Fibroblast of skin of right quadriceps (primary cell): ENCODE results near the gene MRPL49.

Source experiments
- DNase-seq: peaks from one replicate; pipeline ENCODE4 v3.0.0-alpha.2; 2013

The MRPL49 gene

DNA sequence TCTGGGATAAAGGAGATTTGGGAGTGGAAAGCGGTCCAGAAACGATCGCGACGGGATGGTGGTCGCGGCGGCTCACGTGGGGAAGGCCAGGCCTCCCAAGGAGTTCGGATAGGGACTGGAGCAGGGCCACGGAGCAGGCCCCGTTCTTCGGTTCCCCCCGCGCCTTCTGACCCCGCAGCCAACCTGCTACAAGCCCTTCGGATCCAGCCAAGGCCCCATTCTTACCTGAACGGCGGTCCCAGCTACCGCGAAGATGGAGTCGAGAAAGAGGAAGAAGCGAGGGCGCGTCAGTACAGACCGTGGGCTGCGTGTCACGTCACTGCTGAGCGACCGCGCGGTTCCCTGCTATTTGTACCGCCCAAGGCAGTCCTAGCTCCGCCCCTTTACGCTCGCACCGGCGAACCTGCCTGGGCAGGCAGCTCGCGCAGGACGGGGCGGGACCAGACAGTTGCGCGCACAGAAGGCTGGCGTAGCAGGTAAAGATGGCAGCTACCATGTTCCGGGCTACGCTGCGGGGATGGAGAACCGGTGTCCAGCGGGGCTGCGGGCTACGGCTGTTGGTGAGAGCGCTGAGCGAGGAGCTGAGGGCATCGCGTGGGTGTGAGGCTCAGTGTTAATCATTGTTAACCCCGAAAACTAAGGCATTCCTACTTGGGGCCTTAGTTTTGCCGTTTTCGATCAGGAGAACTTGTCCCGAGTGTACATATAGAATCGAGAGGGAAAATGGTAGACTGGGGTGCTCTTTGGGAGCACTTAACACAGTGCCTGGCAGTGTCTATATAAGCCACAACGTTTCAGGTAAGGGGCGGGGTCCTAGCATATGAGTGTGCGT is at the start of gene MRPL49, which contains the start of gene FAU:
Gene MRPL49, plus strand, starts transcription at position 457 of the 832 bp plus-strand sequence. Its CDS starts 26 bp downstream, at position 483.
Gene FAU, minus strand, starts transcription at position 270 of the 832 bp plus-strand sequence. CDS start 321 bp downstream, outside the sequence.
- peak; percentile 94 for DNase-seq

DNA sequence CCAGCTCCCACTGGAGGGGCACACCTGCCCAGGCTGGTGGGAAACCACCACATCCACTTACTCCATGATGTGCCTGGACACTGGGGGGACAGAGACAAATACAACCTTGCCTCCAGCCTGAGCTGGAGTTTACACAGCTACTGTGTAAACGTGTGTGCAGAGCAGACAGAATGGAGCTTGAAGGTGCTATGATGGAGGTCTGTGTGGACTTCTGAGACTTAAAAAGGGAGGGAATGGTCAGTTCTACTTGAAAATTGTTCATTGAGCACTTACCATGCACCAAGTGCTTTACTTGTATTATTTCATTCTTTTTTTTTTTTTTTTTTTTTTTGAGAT is 49.5 kb upstream of the MRPL49 start:
- DNase-seq, result no peak

DNA sequence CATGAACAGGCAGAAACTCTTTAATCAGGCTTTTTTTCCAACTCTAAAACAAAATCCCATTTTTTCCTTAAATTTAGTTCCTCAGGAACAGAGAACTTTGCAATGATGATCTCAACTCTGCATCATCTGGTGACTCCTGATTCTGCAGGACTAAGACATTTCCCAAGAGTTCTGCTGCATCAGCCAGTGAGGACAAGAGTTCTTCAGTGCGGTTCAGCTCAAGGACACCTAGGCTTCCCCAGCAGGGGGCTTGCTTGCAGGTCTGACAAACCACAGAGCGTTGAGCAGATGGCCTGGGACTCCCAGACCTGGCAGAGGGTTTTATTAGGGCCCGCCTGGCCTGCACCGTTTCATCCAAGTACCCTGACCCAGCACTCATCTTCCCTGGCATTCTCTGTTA is 44.7 kb upstream of the MRPL49 start:
- no peak for DNase-seq

DNA sequence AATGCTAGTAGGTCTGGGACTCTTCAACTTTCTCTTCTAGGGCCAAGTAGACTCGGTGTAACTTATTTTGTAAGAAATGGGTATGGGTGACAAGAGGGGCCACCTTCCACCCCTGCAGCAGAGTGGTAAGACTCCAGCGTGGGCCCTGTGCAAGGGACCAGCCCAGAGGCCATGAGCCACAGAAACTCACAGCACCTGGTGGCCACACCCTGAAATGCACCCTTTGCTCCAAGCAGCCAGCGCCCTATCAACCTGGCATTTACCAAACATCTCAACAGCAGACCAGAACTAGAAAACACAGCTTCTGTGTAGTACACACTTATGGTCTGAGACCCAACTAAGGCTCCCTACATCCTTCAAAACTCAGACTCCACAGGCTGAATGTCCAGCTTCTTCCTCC is 44.0 kb upstream of the MRPL49 start:
- DNase-seq, result peak; percentile 13

DNA sequence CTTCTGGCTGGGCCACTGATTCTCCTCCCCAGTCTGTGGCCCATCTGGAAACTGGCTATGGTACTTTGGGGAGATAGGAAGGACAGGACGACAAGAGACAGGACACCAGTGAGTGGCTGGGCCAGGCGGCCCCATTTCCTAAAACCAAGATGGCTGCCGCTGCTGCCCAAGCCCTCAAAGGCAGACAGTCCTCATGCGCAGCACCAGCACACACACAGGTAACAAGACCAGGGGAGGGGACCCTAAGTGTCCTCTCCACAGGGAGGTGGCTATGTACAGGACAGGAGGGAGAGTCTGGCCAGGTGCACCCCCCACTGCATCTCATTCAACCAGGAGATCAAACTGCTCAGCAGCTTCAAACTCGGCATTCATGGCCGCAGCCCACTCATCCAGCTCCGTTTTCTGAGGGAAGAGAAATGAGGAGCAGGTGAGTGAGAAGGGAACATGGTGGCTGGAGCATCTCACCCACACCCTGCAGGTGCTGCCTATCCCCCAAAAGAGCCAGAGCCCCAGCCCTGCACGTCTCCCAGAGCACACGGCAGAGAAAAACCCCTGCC is 43.3 kb upstream of the MRPL49 start:
- no peak for DNase-seq

DNA sequence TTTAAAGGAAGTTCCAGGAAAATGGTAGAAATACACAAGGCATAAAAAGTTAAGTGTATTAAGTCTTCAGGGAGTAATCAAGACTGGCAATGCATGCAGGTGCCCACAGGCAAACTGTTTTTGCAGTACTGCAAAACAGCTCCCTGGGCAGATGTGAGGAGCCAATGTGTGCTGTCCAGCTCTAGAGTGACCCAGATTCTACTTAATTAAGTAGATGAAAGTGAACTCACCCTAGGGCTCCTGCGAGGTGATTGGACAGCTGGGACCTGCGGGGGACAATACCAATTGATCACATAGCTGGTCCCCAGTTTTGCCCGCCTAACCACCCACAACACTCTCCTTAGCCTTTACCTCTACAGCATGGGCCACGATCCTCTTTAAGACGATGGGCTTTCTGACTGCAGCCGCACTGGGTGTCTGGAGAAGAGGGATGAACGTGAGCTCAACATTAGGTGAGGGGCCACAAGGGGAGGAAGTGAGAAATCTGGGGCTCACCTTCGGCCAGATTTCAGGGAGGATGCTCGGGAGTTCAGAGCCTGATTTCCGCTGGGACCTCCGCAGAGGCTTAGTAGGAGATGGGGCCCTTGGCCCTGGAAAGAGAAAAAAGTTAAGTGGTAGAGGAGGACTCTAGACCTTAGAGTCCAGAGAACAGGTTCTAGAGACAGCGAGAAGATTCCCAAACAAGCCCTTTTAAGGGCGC is 38.8 kb upstream of the MRPL49 start:
- no peak for DNase-seq

DNA sequence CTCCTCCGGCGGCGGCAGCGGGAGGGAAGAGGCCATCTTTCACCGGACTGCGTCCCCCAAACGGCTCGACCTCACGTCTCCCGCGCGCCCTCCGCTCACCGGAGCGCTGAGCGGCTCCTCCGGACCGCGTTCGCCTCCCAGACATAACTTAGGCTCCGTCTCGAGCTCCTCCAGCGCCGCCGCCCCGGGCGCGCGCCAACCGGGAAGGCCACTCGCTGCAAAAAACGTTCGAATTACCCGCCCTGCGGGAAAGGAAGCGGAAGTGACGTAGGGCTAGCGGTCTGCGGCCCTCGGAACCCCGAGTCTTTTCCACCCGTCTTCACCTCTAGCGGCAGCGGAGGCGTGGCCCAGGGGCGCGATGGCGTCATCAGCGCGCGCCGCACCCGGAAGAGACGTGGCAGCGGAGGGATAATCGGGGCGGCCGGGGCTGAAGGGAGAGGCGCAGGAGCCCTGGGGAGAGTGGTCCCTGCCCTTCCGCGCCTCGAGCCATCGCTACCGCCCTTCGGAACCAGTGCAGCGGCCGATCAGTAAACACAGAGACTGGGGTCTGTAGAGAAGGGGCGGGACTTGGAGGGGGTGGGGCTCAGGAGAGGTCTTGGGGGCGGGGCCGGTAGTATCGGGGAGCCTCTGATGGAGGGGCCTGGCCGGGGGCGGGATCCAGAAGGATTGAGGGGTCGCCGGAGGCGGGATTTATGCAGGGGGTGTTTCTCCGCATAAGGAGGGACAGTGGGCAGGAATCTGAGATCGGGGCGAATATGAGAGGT is 38.1 kb upstream of the MRPL49 start, which contains the start of the genes CDCA5 and ZFPL1:
Gene CDCA5, minus strand, starts transcription at position 207 of the 764 bp plus-strand sequence. Its CDS starts 62 bp downstream, at position 145.
Gene ZFPL1, plus strand, starts transcription at position 389 of the 764 bp plus-strand sequence. CDS start 477 bp downstream, outside the sequence.
- DNase-seq, result peak; percentile 97

DNA sequence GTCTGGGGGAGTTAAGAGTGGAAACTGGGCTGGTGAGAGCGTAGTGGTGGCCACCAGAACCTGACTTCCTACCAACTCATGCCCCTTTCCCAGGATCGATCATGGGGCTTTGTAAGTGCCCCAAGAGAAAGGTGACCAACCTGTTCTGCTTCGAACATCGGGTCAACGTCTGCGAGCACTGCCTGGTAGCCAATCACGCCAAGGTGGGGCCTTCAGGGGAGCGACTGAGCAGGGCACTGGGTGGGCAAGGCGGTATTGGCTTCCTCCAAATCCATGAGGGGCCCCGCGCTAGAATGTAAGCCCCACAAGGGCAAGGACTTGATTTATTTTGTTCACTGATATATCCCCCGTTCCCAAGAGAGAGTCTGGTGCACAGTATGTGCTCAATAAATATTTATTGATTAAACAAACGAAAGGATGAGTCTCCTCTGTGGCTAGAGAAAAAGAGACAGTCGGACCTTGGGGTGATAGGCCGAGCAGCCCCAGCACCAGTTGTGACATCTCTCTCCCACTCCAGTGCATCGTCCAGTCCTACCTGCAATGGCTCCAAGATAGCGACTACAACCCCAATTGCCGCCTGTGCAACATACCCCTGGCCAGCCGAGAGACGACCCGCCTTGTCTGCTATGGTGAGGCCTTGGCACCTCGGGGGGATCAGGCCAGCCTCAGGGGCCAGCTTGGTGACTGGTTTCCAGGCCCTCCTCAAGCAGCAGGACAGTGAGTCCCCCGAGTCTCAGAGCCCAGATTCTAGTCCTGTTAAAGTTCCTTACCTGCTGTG is 37.3 kb upstream of the MRPL49 start:
- DNase-seq, result no peak

DNA sequence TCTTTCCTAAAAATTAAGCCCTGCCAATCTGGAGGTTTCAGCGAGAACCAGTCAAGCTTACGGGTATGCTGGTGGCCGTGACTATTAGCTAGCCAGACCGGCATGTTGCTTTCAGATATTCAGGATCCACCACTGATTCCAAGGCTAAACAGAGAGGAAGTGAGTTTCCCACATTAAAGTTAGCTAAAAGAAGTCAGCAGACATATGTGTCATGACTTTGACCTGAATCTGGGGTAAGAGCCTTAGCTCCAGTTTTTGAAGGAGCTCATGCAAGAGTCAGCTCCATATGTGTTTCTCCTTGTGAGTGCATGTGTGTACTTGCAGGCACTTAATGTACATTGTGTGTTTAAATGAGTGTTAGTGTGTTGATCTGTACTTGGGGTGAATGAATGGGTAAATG is 36.7 kb upstream of the MRPL49 start:
- DNase-seq, result no peak

DNA sequence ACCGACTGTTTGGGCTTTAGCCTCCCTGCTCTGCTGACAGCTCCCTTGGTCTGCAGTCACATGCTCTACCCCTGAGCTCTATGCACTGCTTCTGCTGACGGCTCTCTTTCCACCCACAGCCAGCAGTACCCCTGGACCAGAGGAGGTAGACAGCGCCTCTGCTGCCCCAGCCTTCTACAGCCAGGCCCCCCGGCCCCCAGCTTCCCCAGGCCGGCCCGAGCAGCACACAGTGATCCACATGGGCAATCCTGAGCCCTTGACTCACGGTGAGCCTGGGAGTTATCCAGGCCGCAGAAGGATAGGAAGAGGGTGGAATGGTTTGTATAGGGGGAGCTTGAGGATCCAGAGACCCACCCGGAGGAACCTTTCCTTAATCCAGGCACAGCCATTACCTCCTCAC is 35.3 kb upstream of the MRPL49 start:
- DNase-seq, result no peak

DNA sequence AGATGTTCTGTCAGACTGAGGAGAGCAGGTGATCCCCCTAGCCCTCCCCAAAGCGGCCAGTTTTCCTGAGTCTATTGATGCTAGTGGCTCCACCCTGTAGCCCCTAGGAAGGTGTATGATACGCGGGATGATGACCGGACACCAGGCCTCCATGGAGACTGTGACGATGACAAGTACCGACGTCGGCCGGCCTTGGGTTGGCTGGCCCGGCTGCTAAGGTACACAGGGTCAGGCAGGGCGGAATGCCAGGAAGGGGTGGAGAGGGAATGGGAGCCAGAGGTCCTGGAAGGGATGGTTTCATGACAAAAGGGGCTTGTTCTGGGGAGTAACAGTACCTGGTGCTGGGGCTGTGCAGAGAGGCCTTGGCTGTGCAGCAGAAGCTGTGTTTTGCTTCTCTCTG is 34.9 kb upstream of the MRPL49 start:
- no peak for DNase-seq

DNA sequence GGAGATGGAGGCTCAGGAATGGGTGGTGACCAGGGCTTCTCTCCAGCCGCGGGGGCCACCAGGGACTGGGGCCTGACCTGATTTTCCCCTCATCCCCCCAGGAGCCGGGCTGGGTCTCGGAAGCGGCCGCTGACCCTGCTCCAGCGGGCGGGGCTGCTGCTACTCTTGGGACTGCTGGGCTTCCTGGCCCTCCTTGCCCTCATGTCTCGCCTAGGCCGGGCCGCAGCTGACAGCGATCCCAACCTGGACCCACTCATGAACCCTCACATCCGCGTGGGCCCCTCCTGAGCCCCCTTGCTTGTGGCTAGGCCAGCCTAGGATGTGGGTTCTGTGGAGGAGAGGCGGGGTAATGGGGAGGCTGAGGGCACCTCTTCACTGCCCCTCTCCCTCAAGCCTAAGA is 34.3 kb upstream of the MRPL49 start:
- DNase-seq, result no peak

DNA sequence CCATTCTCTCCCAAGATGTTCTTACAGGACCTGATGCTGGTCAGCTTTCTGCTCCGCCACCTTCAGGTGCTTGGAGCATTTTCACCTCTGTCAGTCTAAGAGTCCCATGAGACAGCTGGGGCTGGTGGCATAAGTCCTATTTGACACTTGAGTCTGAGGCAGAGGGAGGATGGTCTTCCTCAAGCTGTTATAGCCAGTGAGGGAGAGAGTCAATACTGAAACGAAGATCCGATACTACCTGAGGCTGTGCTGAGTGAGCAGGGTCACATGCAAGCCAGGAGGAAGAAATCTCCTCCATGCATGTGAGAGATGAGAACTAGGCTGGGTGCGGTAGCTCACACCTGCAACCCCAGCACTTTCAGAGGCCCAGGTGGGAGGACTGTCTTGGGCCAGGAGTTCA is 32.5 kb upstream of the MRPL49 start:
- no peak for DNase-seq

DNA sequence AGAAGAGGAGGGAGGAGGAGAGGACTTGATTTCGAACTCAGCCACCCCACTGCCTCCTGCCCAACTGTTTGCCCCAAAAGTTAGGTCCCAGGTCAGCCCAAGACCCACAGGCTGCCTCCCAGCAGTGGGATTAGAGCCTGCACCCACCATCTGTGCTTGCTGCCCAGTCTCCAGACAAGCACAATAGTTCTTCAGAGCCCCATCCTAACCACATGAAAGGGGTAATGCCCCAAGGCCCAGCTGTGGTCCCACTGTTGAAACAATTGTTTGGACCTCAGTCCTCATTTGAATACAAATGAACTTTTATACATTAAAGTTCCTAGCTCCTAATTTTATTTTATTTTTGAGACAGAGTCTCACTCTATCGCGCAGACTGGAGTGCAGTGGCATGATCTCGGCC is 31.5 kb upstream of the MRPL49 start:
- DNase-seq, result no peak

DNA sequence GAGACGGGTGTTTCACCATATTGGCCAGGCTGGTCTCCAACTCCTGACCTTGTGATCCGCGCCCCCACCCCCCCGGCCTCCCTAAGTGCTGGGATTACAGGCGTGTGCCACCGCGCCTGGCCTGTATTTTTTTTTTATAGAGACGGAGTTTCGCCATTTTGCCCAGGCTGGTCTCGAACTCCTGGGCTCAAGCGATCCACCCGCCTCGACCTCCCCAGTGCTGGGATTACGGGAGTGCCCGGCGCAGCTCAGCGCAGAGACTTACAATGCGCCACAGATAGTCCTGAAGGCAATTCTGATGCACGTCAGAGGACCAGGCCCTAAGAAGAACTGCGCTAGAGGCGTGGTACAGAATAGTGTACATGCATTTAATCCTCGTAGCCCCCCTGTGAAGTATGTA is 26.7 kb upstream of the MRPL49 start:
- DNase-seq, result no peak

DNA sequence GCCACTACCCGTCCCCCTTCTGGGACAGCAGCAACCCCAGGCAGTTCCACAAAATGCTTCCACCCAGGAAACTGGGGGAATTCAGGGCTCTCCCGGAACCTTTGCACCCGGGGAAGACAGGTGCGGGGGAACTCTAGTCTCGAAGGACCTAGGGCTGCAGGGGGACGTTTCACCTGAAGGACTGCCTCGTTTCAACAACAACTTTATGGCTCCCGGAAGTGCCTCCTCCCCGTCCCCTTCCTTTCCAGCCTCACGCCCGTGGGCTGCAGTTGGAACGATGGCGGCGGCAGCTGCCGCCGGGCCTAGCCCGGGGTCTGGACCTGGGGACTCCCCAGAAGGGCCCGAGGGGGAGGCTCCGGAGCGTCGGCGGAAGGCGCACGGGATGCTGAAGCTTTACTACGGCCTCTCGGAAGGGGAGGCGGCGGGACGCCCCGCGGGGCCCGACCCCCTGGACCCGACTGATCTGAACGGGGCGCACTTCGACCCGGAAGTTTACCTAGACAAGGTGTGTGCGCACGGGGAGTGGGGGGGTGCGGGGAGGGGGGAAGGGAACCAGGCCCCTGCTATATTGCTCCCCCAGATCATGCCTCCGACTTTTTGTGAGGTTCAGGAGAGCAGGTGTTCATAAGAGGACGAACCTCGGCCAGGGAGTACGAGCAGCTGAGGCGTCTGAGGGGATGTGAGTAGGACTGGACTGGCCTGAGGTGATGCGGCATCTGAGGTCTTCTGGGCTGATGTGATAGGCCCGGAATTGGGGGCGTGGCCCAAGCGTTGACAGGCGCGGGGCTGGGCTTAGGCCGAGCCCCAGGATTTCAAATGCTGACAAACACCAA is 25.9 kb upstream of the MRPL49 start, which contains the start of gene VPS51:
Gene VPS51, plus strand, starts transcription at position 241 of the 833 bp plus-strand sequence. Its CDS starts 37 bp downstream, at position 278.
- DNase-seq, result peak; percentile 91

DNA sequence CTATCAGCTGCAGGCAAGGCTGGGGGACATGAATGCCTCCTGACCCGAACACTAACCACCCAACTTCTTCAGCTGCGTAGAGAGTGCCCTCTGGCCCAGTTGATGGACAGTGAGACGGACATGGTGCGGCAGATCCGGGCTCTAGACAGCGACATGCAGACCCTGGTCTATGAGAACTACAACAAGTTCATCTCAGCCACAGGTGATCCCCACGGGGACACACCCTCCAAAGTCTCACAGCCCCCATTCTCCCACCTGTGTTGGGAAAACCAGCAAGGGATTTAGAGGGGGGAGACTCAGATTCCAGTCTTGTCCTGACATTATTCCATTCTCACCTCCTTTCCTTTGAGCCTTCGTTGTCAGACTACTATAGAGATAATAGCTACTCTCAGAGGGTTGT is 25.2 kb upstream of the MRPL49 start:
- DNase-seq, result no peak

DNA sequence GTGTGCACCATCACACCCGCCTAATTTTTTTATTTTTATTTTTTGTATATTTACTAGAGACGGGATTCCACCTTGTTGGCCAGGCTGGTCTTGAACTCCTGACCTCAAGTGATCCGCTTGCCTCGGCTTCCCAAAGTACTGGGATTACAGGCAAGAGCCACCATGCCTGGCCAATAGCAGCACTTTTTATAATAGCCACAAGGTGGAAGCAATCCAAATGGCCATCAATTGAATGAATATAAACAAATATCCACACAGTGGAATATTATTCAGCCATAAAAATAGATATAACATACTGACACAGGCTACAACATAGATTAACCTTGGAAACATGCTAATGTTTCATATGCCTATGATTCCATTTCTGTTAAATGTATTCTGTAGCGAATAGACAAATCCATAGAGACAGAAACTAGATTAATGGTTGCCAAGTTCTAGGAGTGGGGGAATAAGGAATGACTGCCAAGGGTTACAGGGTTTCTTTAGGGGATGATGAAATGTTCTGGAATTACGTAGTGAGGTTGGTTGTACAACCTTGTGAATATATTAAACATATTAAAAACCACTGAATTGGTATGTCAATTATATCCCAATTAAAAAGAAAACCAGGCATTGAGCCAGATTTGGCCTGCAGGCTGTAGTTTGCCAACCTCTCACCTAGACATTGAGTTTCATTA is 21.3 kb upstream of the MRPL49 start:
- no peak for DNase-seq

DNA sequence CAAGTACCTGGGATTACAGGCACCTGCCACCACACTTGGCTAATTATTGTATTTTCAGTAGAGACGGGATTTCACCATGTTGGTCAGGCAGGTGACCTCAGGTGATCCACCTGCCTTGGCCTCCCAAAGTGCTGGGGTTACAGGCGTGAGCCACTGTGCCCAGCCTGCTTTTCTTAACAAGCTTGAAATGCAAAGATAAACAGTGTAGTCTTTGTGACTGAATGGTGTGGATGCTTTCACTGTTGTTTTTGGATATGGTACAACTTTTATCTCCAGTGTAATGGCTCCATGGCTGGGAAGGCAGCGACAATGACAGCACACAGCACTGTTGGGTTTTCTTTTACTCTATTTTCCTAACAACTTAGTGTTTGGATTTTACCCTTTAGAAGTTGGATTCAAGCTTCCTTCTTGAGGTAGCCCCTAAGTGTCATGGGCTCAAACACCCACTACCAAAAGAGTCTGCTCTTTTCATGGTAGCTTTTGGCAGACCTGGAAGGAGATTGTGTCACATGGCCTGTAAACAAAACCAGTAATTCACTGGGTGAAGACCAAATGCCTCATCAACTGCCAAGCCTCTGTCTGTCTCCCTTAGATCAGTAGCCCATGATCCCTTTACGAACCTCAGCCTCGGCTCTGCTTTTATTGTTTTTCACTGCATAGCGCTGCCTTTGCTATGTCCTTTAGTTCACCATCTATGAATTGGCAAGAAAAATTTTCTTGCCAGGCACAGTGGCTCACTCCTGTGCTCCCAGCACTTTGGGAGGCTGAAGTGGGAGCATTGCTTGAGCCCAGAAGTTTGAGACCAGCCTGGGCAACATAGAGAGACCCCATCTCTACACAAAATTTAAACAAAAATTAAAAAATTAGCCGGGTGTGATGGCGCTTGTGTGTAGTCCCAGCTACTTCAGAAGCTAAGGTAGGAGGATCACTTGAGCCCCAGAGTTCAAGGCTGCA is 19.7 kb upstream of the MRPL49 start:
- DNase-seq, result no peak
